ENCODE results near the gene PALB2.
"Not testable (repeated sequence)": the region's sequence is repeated elsewhere in the genome, so short reads cannot be mapped to it uniquely, and the experiment has no call there.

Gene PALB2

GRCh38 chr16:23584186-23585076, 56.7 kb downstream of the PALB2 start:
- no peak for TF ChIP-seq CTCF (IDR thresholded peaks at IDR 0.05; ENCODE audit: low read depth, low read length, missing control alignments)
- peaks cover 50% of the 10 kb centered on the region for H3K36me3 ChIP-seq (replicated peaks)
- in situ Hi-C loops (cut with HindIII; ENCODE audit: low pct_ligation_motif_present, low sequenced_read_pairs): no loop called here

GRCh38 chr16:23583271-23583670, 57.8 kb downstream of the PALB2 start:
- H3K27me3 ChIP-seq (replicated peaks); DNase-seq; H3K27ac ChIP-seq; H3K4me3 ChIP-seq (ENCODE audit: low read depth, low read length); in situ Hi-C loops (cut with HindIII; ENCODE audit: low pct_ligation_motif_present, low sequenced_read_pairs): not testable (repeated sequence)
- peaks cover 50% of the 10 kb centered on the region for H3K36me3 ChIP-seq (replicated peaks)

More at GRCh38 chr16:23584186-23585076, 56.7 kb downstream of the PALB2 start:
- Histone ChIP-seq H3K27ac (no peak overlapping the region), H3K4me3 (ENCODE audit: low read depth, low read length) (no peak overlapping the region), H3K27me3 (replicated peaks) (no peaks in the 10 kb centered on the region)
- no peak for DNase-seq

- in situ Hi-C loops (cut with HindIII; ENCODE audit: low pct_ligation_motif_present, low sequenced_read_pairs): no loop called here
- H3K27ac ChIP-seq: no peak overlapping the region
- H3K4me3 ChIP-seq (ENCODE audit: low read depth, low read length): no peak overlapping the region
- no peaks in the 10 kb centered on the region for H3K27me3 ChIP-seq (replicated peaks)
- H3K36me3 ChIP-seq (replicated peaks): peaks cover 45% of the 10 kb centered on the region
- DNase-seq: no peak
- no peak for TF ChIP-seq CTCF (IDR thresholded peaks at IDR 0.05; ENCODE audit: low read depth, low read length, missing control alignments)
Measured at GRCh38 chr16:23581764-23582163, 59.3 kb downstream of the PALB2 start.

GRCh38 chr16:23580391-23580790, 60.7 kb downstream of the PALB2 start:
- TF ChIP-seq CTCF (IDR thresholded peaks at IDR 0.05; ENCODE audit: low read depth, low read length, missing control alignments): no peak
- in situ Hi-C loops (cut with HindIII; ENCODE audit: low pct_ligation_motif_present, low sequenced_read_pairs): no loop called here
- DNase-seq: no peak
- Histone ChIP-seq H3K36me3 (replicated peaks) (peaks cover 39% of the 10 kb centered on the region), H3K27me3 (replicated peaks) (no peaks in the 10 kb centered on the region), H3K27ac (no peak overlapping the region), H3K4me3 (ENCODE audit: low read depth, low read length) (no peak overlapping the region)

GRCh38 chr16:23579371-23579770, 61.7 kb downstream of the PALB2 start:
- no peak for DNase-seq
- no peaks in the 10 kb centered on the region for H3K27me3 ChIP-seq (replicated peaks)
- H3K36me3 ChIP-seq (replicated peaks): peaks cover 32% of the 10 kb centered on the region
- no peak overlapping the region for H3K4me3 ChIP-seq (ENCODE audit: low read depth, low read length)
- no peak for TF ChIP-seq CTCF (IDR thresholded peaks at IDR 0.05; ENCODE audit: low read depth, low read length, missing control alignments)
- in situ Hi-C loops (cut with HindIII; ENCODE audit: low pct_ligation_motif_present, low sequenced_read_pairs): no loop called here
- H3K27ac ChIP-seq: no peak overlapping the region

- in situ Hi-C loops (cut with HindIII; ENCODE audit: low pct_ligation_motif_present, low sequenced_read_pairs): no loop called here
- Histone ChIP-seq H3K36me3 (replicated peaks) (peaks cover 37% of the 10 kb centered on the region), H3K27me3 (replicated peaks) (no peaks in the 10 kb centered on the region), H3K4me3 (ENCODE audit: low read depth, low read length) (no peak overlapping the region), H3K27ac (no peak overlapping the region)
- no peak for TF ChIP-seq CTCF (IDR thresholded peaks at IDR 0.05; ENCODE audit: low read depth, low read length, missing control alignments)
- DNase-seq: no peak
Measured at GRCh38 chr16:23578101-23578830, 62.8 kb downstream of the PALB2 start.

All from brain microvascular endothelial cell (primary cell).